ENCODE measurements around the gene COX4I1. TPM values are rescaled to one million over a fixed set of nuclear protein-coding genes. Genes with fewer than 3 reads are reported as not detected.

The COX4I1 gene
- total RNA-seq: 100 to 1,000 TPM; 436 to 471 TPM
- polyA plus RNA-seq (2013, experiment 1 of 2): 553 TPM
- 508 TPM for polyA plus RNA-seq (2013, experiment 2 of 2)
- long read RNA-seq, experiment 1, transcript COX4I1-217 (1 exons, 3,946 nt): minor isoform, 9 of 205 reads
- long read RNA-seq, experiment 1, transcript COX4I1-201 (5 exons, 708 nt): major isoform, 150 of 205 reads
- long read RNA-seq, experiment 1, partial matches to known transcripts: 32 of 205 reads
- long read RNA-seq, experiment 1, other reads (novel, unspliced or antisense): 10 of 205 reads
- long read RNA-seq, experiment 2, transcript COX4I1-201 (5 exons, 708 nt): major isoform, 192 of 210 reads
- long read RNA-seq, experiment 2, partial matches to known transcripts: 5 of 210 reads
- long read RNA-seq, experiment 2, other reads (novel, unspliced or antisense): 4 of 210 reads
- long read RNA-seq, experiment 3, transcript COX4I1-201 (5 exons, 708 nt): major isoform, 208 of 257 reads
- long read RNA-seq, experiment 3, transcript COX4I1-215 (3 exons, 2,271 nt): minor isoform, 13 of 257 reads
- long read RNA-seq, experiment 3, partial matches to known transcripts: 13 of 257 reads
- long read RNA-seq, experiment 3, other reads (novel, unspliced or antisense): 18 of 257 reads
- long read RNA-seq, experiment 4, transcript COX4I1-201 (5 exons, 708 nt): major isoform, 137 of 184 reads
- long read RNA-seq, experiment 4, transcript COX4I1-215 (3 exons, 2,271 nt): minor isoform, 6 of 184 reads
- long read RNA-seq, experiment 4, partial matches to known transcripts: 18 of 184 reads
- long read RNA-seq, experiment 4, other reads (novel, unspliced or antisense): 17 of 184 reads

DNA sequence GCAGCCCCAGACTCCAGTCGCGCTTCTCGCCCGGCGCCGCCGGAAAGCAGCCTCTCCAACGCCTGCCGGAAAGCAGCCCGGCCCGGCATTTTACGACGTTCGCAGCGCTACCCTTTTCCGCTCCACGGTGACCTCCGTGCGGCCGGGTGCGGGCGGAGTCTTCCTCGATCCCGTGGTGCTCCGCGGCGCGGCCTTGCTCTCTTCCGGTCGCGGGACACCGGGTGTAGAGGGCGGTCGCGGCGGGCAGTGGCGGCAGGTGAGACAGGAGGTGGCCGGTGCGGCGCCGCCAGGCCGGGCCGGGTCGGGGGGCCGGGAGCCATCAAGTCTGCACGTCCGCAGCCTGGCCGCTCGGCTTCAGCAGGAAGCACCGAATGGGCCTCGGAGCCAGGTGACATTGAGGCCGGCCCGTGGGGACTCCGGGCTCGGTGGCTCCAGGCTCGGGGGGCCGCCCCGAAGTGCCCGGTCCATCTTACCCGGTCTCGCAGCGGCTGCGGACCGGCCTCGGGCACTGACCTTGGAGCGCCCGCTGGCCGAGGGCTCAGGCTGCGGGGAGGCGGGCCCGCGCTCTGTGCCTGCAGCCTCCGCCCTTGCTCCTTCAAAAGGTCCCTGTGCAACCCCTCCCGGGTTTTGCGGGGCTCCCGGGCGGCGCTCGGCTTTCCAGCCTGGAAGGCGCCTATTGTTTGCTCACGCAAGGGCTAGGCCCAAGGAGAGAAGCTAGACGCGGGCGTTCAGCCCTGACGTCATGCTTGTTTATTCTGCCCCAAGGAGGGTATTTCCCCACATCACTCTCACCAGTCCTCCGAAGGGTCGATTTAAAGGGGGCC is at the start of gene COX4I1, which contains the start of gene EMC8:
TSS of gene COX4I1 (plus strand) at position 199 of the 824 bp plus-strand sequence. CDS start 1,511 bp downstream, outside the sequence.
TSS of gene EMC8 (minus strand) at position 48 of the 824 bp plus-strand sequence. CDS start 249 bp downstream, outside the sequence.
- Histone ChIP-seq H3K27me3 (ENCODE audit: control insufficient read depth, insufficient read depth, low read length, poor library complexity, severe bottlenecking) (no peaks in the 10 kb centered on the region), H3K9ac (ENCODE audit: extremely low read depth, low read length, poor library complexity, severe bottlenecking) (peak within 1 kb of the TSS; percentile 90), H3K9me3 (ENCODE audit: control insufficient read depth, low read length) (no peaks in the 10 kb centered on the region), H3K27ac (ENCODE audit: low read depth, low read length) (peak within 1 kb of the TSS; percentile 69), H3K4me3 (ENCODE audit: low read length) (peak within 1 kb of the TSS; percentile 91), H3K36me3 (ENCODE audit: control insufficient read depth, insufficient read depth, low read length) (peaks cover 66% of the 10 kb centered on the region), H3K4me1 (ENCODE audit: control insufficient read depth, insufficient read depth, low read length) (no peaks in the 10 kb centered on the region)
- Mint-ChIP-seq H3K4me1 (peaks cover 29% of the 10 kb centered on the region), H3K4me3 (peak within 1 kb of the TSS; percentile 78), H3K27ac (peak within 1 kb of the TSS; percentile 96), H3K36me3 (ENCODE audit: low read depth) (peaks cover 63% of the 10 kb centered on the region), H3K27me3 (ENCODE audit: insufficient read depth) (no peaks in the 10 kb centered on the region), H3K9me3 (no peaks in the 10 kb centered on the region)
- DNase-seq: peak; percentile 98
- 0 to 1% methylated on average over 20 to 87 of the region's 87 CpGs for WGBS, 2 experiments (ENCODE audit: insufficient coverage in 1 of 2, insufficient read length in 1 of 2)
- no peak for TF ChIP-seq CTCF (conservative IDR thresholded peaks at IDR 0.05)

- Histone ChIP-seq H3K27me3 (ENCODE audit: control insufficient read depth, insufficient read depth, low read length, poor library complexity, severe bottlenecking) (peaks cover 25% of the 10 kb centered on the region), H3K4me3 (ENCODE audit: low read length) (peak overlapping the region; percentile 77), H3K27ac (ENCODE audit: low read depth, low read length) (no peak overlapping the region), H3K9ac (ENCODE audit: extremely low read depth, low read length, poor library complexity, severe bottlenecking) (no peak overlapping the region), H3K36me3 (ENCODE audit: control insufficient read depth, insufficient read depth, low read length) (no peaks in the 10 kb centered on the region), H3K4me1 (ENCODE audit: control insufficient read depth, insufficient read depth, low read length) (peaks cover 11% of the 10 kb centered on the region), H3K9me3 (ENCODE audit: control insufficient read depth, low read length) (no peaks in the 10 kb centered on the region)
- TF ChIP-seq CTCF (conservative IDR thresholded peaks at IDR 0.05): no peak
- Mint-ChIP-seq H3K27ac (no peak overlapping the region), H3K4me3 (peak overlapping the region; percentile 70), H3K36me3 (ENCODE audit: low read depth) (no peaks in the 10 kb centered on the region), H3K9me3 (no peaks in the 10 kb centered on the region), H3K4me1 (peaks cover 20% of the 10 kb centered on the region), H3K27me3 (ENCODE audit: insufficient read depth) (peaks cover 25% of the 10 kb centered on the region)
- 45 to 46% methylated on average over 5 to 14 of the region's 14 CpGs for WGBS, 2 experiments (ENCODE audit: insufficient coverage in 1 of 2, insufficient read length in 1 of 2)
- DNase-seq: peak; percentile 73
Measured at GRCh38 chr16:85749771-85750145, 49.7 kb upstream of the COX4I1 start.

Data from endodermal cell (in vitro differentiated cells).